OCI-LY3 (cell line): ENCODE results near the gene IFNLR1.

Experiments
- EZH2phosphoT487 ChIP-seq: fragments of 200-600 bp; shearing (Covaris generic); IDR thresholded peaks from 2 replicates; pipeline ENCODE4 v1.6.1; 2018; ENCODE audit warnings: antibody characterized with exemption, mixed run types, low read depth
- TF ChIP-seq, protein P1 (sequence below): fragments of 200-600, 300-600 bp; sonication (generic); IDR thresholded peaks from 2 replicates; pipeline ENCODE4 v1.5.1; 2014; ENCODE audit warnings: antibody characterized with exemption, low read length, low read depth

DNA sequence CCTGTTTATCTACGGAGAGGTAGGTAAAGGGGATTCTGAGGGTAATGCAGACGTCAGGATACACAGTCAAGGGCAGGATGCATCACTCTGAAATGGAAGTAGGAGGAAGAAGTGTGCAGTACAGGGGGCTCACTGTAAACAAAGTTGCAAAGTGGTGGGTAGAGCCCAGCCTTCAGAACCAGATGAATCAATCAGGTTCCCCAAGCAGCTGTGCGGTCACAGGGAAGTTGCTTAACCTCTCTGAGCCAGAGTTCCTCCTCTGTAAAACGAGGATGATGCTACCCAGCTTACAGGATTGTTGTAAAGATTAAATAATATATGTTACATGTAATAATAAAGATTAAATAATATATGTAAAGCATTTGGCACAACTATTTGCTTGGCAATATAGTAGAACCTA, 61.6 kb downstream of the IFNLR1 start:
- TF ChIP-seq, protein P1, sequence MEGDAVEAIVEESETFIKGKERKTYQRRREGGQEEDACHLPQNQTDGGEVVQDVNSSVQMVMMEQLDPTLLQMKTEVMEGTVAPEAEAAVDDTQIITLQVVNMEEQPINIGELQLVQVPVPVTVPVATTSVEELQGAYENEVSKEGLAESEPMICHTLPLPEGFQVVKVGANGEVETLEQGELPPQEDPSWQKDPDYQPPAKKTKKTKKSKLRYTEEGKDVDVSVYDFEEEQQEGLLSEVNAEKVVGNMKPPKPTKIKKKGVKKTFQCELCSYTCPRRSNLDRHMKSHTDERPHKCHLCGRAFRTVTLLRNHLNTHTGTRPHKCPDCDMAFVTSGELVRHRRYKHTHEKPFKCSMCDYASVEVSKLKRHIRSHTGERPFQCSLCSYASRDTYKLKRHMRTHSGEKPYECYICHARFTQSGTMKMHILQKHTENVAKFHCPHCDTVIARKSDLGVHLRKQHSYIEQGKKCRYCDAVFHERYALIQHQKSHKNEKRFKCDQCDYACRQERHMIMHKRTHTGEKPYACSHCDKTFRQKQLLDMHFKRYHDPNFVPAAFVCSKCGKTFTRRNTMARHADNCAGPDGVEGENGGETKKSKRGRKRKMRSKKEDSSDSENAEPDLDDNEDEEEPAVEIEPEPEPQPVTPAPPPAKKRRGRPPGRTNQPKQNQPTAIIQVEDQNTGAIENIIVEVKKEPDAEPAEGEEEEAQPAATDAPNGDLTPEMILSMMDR, result no peak
- no peak for TF ChIP-seq EZH2phosphoT487
